ENCODE measurements around the gene HBP1.

DNA sequence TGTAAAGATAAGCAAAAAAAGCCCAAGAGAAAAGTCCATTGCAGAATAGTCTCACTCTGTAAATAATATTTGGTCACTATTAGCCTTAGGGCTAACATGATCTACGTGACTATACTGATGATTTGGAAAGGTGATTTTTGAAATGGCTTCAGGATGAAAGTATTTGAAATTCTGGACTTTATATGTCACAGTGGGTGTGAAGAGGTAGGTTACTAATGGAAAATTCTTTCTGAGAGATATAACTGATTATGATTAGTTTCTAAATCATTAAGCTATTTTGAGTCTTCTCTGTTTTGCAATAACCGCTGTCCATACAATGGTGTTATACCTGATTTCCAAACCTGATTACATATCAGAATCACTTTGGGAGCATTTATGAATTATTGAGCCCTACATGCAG, 20.1 kb upstream of the HBP1 start:
- TF ChIP-seq POLR2A (IDR thresholded peaks at IDR 0.05; ENCODE audit: extremely low read depth, insufficient read length) (no peak), MYC (IDR thresholded peaks at IDR 0.05; ENCODE audit: low read depth, low read length) (no peak)
- TF ChIP-seq, protein P1, sequence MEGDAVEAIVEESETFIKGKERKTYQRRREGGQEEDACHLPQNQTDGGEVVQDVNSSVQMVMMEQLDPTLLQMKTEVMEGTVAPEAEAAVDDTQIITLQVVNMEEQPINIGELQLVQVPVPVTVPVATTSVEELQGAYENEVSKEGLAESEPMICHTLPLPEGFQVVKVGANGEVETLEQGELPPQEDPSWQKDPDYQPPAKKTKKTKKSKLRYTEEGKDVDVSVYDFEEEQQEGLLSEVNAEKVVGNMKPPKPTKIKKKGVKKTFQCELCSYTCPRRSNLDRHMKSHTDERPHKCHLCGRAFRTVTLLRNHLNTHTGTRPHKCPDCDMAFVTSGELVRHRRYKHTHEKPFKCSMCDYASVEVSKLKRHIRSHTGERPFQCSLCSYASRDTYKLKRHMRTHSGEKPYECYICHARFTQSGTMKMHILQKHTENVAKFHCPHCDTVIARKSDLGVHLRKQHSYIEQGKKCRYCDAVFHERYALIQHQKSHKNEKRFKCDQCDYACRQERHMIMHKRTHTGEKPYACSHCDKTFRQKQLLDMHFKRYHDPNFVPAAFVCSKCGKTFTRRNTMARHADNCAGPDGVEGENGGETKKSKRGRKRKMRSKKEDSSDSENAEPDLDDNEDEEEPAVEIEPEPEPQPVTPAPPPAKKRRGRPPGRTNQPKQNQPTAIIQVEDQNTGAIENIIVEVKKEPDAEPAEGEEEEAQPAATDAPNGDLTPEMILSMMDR (IDR thresholded peaks at IDR 0.05; ENCODE audit: low read depth, low read length): no peak
- TF ChIP-seq, protein P2, sequence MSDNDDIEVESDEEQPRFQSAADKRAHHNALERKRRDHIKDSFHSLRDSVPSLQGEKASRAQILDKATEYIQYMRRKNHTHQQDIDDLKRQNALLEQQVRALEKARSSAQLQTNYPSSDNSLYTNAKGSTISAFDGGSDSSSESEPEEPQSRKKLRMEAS (IDR thresholded peaks at IDR 0.05; ENCODE audit: low read depth, low read length): no peak

Measured in NB4 (cell line).